PC-9 (cell line): ENCODE results near the gene ACAP3. TPM values are rescaled to one million over a fixed set of nuclear protein-coding genes. Genes with fewer than 3 reads are reported as not detected.

Experiments
- BruUV-seq: library from RNA; stranded (reverse); fragments of 400-500 nt; replicated peaks from 2 replicates; lab custom pipeline; 2021; lab: Mats Ljungman, UMichigan
- CTCF ChIA-PET: fragments of 300-600 bp; sonication (Branson Sonifier 250); formaldehyde crosslinking; loops from one replicate; lab custom pipeline; 2022; ENCODE audit warnings: antibody characterized with exemption; lab: Charles Lee
- POLR2A ChIA-PET: fragments of 300-600 bp; sonication (Branson Sonifier 250); formaldehyde crosslinking; loops from one replicate; lab custom pipeline; 2022; ENCODE audit warnings: antibody characterized with exemption; ENCODE audit not compliant: unreplicated experiment; lab: Charles Lee
- DNase-seq, 2 experiments: peaks; one replicate each; pipeline versions ENCODE4 v3.0.0 to v3.0.0-alpha.2; 2015 to 2022; ENCODE audit warnings: mixed read lengths in 1 of 2
- H2AFZ ChIP-seq: fragments of 200-600 bp; sonication (generic); 2 replicates; pipeline ENCODE4 v1.8.1; 2017; ENCODE audit warnings: antibody characterized with exemption
- H3F3A ChIP-seq: fragments of 200-600 bp; sonication (generic); 2 replicates; pipeline ENCODE4 v1.8.1; 2017; ENCODE audit warnings: antibody characterized with exemption, mild to moderate bottlenecking, low read depth; ENCODE audit not compliant: insufficient read depth
- H3K27ac ChIP-seq: fragments of 200-600 bp; sonication (generic); 2 replicates; pipeline ENCODE4 v1.6.1; 2016; ENCODE audit warnings: mixed run types
- H3K27me3 ChIP-seq: fragments of 200-600 bp; sonication (generic); 2 replicates; pipeline ENCODE4 v1.6.1; 2016; ENCODE audit warnings: low read depth, mixed run types; ENCODE audit not compliant: insufficient read depth
- H3K36me3 ChIP-seq: fragments of 200-600 bp; sonication (generic); 2 replicates; pipeline ENCODE4 v1.6.1; 2016; ENCODE audit warnings: low read depth, mixed run types
- H3K4me1 ChIP-seq: fragments of 200-600 bp; sonication (generic); replicated peaks from 2 replicates; pipeline ENCODE4 v1.6.1; 2016; ENCODE audit warnings: mixed run types; ENCODE audit not compliant: insufficient read depth
- H3K4me2 ChIP-seq: fragments of 200-600 bp; sonication (generic); 2 replicates; pipeline ENCODE4 v1.6.1; 2017; ENCODE audit warnings: mixed run types
- H3K4me3 ChIP-seq: fragments of 200-600 bp; sonication (generic); 2 replicates; pipeline ENCODE4 v1.6.1; 2016; ENCODE audit warnings: mixed run types
- H3K79me2 ChIP-seq: fragments of 200-600 bp; sonication (generic); 2 replicates; pipeline ENCODE4 v1.6.1; 2017; ENCODE audit warnings: low read depth, mixed run types
- H3K9me2 ChIP-seq: fragments of 200-600 bp; sonication (generic); 2 replicates; pipeline ENCODE4 v1.8.1; 2017; ENCODE audit warnings: mild to moderate bottlenecking; ENCODE audit not compliant: insufficient read depth
- H3K9me3 ChIP-seq: fragments of 200-600 bp; sonication (generic); 2 replicates; pipeline ENCODE4 v1.8.1; 2016; ENCODE audit warnings: low read depth; ENCODE audit not compliant: insufficient read depth
- H4K20me1 ChIP-seq: fragments of 200-600 bp; sonication (generic); 2 replicates; pipeline ENCODE4 v1.8.1; 2017; ENCODE audit not compliant: insufficient read depth
- CTCF ChIP-seq: fragments of 200-600 bp; sonication (generic); conservative IDR thresholded peaks from 2 replicates; pipeline ENCODE4 v1.6.1; 2017; ENCODE audit warnings: mixed run types, antibody characterized with exemption, mild to moderate bottlenecking, moderate library complexity
- EZH2 ChIP-seq: fragments of 200-600 bp; sonication (generic); IDR thresholded peaks from 2 replicates; pipeline ENCODE4 v1.8.0; 2017; ENCODE audit warnings: antibody characterized with exemption, low read depth
- intact Hi-C: fragments of 100-400 bp; cut with micrococcal nuclease; formaldehyde crosslinking; loops from one replicate; pipeline ENCODE4 v1.10.0; 2022; ENCODE audit not compliant: unreplicated experiment
- total RNA-seq: library from RNA; stranded (reverse); gene quantifications from 2 replicates; pipeline ENCODE4 v1.2.3, GENCODE V29; 2021

ACAP3 gene
- total RNA-seq, 1 experiment from 2014 or later = 54.8 TPM

- Histone ChIP-seq H3K79me2 (peaks cover 9% of the 10 kb centered on the region; the same call in 1 of the 2 replicates), H3K9me3 (no peaks in the 10 kb centered on the region), H3K4me2 (no peak overlapping the region), H3K4me3 (no peak overlapping the region), H3K4me1 (no peaks in the 10 kb centered on the region), H4K20me1 (peaks cover 34% of the 10 kb centered on the region), H3K36me3 (0 out of 2 replicates have a peak, but pooled peaks cover 12% of the 10 kb centered on the region), H3K9me2 (no peaks in the 10 kb centered on the region), H3K27me3 (no peaks in the 10 kb centered on the region), H3K27ac (no peak overlapping the region; the same call in 1 of the 2 replicates), H3F3A (peaks cover 13% of the 10 kb centered on the region), H2AFZ (no peak overlapping the region)
- no TSS peak for BruUV-seq
- ChIA-PET POLR2A (no interaction called here), CTCF (no interaction called here)
- DNase-seq = no peak
- intact Hi-C loops = no loop called here
- no peak for TF ChIP-seq EZH2
Measured at GRCh38 chr1:1260843-1261560, 46.7 kb downstream of the ACAP3 start.

- intact Hi-C loops = no loop called here
- H3K36me3 ChIP-seq = 0 out of 2 replicates have a peak, but pooled peaks cover 12% of the 10 kb centered on the region
- POLR2A ChIA-PET = no interaction called here
Measured at GRCh38 chr1:1259951-1260600, 47.7 kb downstream of the ACAP3 start.

GRCh38 chr1:1259540-1259939, 48.2 kb downstream of the ACAP3 start:
- Histone ChIP-seq H3F3A (peaks cover 4% of the 10 kb centered on the region), H3K4me1 (no peaks in the 10 kb centered on the region), H2AFZ (no peak overlapping the region), H3K9me2 (no peaks in the 10 kb centered on the region), H4K20me1 (peaks cover 33% of the 10 kb centered on the region), H3K4me2 (no peak overlapping the region), H3K27ac (no peak overlapping the region), H3K4me3 (no peak overlapping the region), H3K36me3 (0 out of 2 replicates have a peak, but pooled peaks cover 12% of the 10 kb centered on the region), H3K27me3 (no peaks in the 10 kb centered on the region), H3K9me3 (no peaks in the 10 kb centered on the region), H3K79me2 (peaks cover 7% of the 10 kb centered on the region; the same call in 1 of the 2 replicates)
- ChIA-PET CTCF (no interaction called here), POLR2A (no interaction called here)
- no peak for TF ChIP-seq CTCF
- no peak for TF ChIP-seq EZH2
- no peak for DNase-seq
- intact Hi-C loops = no loop called here
- BruUV-seq = no TSS peak

More at GRCh38 chr1:1259951-1260600, 47.7 kb downstream of the ACAP3 start:
- Histone ChIP-seq H3K27ac (no peak overlapping the region; the same call in 1 of the 2 replicates), H3K79me2 (peaks cover 7% of the 10 kb centered on the region; the same call in 1 of the 2 replicates), H3K4me1 (no peaks in the 10 kb centered on the region), H3K9me3 (no peaks in the 10 kb centered on the region), H3K4me3 (no peak overlapping the region), H2AFZ (no peak overlapping the region), H3F3A (peaks cover 4% of the 10 kb centered on the region), H3K9me2 (no peaks in the 10 kb centered on the region), H3K27me3 (no peaks in the 10 kb centered on the region), H3K4me2 (no peak overlapping the region), H4K20me1 (peaks cover 34% of the 10 kb centered on the region)
- CTCF ChIA-PET = no interaction called here
- BruUV-seq = no TSS peak
- no peak for TF ChIP-seq CTCF
- no peak for TF ChIP-seq EZH2
- DNase-seq = no peak
